Measurements from ENCODE around the gene UBE2QL1.

DNA sequence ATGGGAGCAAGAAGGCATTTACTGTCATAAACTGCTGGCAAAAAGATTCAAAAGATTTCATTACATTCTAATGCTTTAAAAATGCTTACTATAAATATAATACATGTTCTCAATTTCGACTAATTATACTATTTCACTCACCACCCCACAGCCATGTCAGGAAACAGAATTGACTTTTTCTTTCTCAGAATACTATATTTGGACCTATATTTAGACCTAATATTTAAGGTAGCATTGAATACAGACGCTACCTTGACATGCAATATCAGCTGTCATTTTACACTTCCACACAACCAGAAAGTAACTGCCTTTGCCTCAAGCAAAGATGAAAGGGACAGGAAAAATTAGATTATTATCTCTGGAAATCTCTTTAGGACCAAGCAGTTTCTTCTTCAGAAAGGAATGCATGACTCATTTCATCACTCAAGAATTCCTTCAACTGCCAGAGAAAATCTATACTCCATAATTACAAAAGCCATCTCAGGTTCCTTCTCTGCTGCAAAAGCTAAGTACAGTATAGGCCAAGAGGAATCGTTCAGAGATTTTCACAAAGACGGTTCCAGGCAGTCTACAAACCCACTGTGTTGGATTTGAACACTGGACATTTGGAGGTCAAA lies 11.8 kb upstream of the UBE2QL1 start:
- TF ChIP-seq ZNF565 (CRISPR knock-in tag; conservative IDR thresholded peaks at IDR 0.05; ENCODE audit: low read depth) = no peak
- no peak for TF ChIP-seq ZNF8 (CRISPR knock-in tag; IDR thresholded peaks at IDR 0.05)
- TF ChIP-seq ZFP3 (CRISPR knock-in tag; IDR thresholded peaks at IDR 0.05) = no peak
- TF ChIP-seq ARNTL (CRISPR knock-in tag; IDR thresholded peaks at IDR 0.05; ENCODE audit: borderline replicate concordance, low read depth) = no peak
- no peak for TF ChIP-seq TOX (CRISPR knock-in tag; IDR thresholded peaks at IDR 0.05; ENCODE audit: borderline replicate concordance)
- TF ChIP-seq BACH2 (CRISPR knock-in tag; IDR thresholded peaks at IDR 0.05; ENCODE audit: borderline replicate concordance) = no peak
- TF ChIP-seq, protein P1, sequence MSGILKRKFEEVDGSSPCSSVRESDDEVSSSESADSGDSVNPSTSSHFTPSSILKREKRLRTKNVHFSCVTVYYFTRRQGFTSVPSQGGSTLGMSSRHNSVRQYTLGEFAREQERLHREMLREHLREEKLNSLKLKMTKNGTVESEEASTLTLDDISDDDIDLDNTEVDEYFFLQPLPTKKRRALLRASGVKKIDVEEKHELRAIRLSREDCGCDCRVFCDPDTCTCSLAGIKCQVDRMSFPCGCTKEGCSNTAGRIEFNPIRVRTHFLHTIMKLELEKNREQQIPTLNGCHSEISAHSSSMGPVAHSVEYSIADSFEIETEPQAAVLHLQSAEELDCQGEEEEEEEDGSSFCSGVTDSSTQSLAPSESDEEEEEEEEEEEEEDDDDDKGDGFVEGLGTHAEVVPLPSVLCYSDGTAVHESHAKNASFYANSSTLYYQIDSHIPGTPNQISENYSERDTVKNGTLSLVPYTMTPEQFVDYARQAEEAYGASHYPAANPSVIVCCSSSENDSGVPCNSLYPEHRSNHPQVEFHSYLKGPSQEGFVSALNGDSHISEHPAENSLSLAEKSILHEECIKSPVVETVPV (CRISPR knock-in tag; IDR thresholded peaks at IDR 0.05) = no peak
- no peak for TF ChIP-seq ZC3H10 (CRISPR knock-in tag; IDR thresholded peaks at IDR 0.05)
- no peak for TF ChIP-seq CSDC2 (CRISPR knock-in tag; IDR thresholded peaks at IDR 0.05)
